Left ventricle myocardium inferior (tissue), 1 donor: Measurements from ENCODE around the gene VKORC1L1. TPM values are rescaled to one million over a fixed set of nuclear protein-coding genes. Genes with fewer than 3 reads are reported as not detected.
"Not testable (repeated sequence)": the region's sequence is repeated elsewhere in the genome, so short reads cannot be mapped to it uniquely, and the experiment has no call there.

Source experiments
- DNase-seq: peaks from one replicate; pipeline ENCODE4 v3.0.0-alpha.2; 2020
- H3K27ac ChIP-seq: fragments of 200-600 bp; replicated peaks from 2 replicates; pipeline ENCODE4 v1.8.0; 2021
- H3K27me3 ChIP-seq: fragments of 200-600 bp; 2 replicates; pipeline ENCODE4 v1.8.0; 2021; ENCODE audit warnings: low read depth
- H3K36me3 ChIP-seq: fragments of 200-600 bp; 2 replicates; pipeline ENCODE4 v1.8.0; 2021
- H3K4me1 ChIP-seq: fragments of 200-600 bp; 2 replicates; pipeline ENCODE4 v1.8.0; 2021
- H3K4me3 ChIP-seq: fragments of 200-600 bp; 2 replicates; pipeline ENCODE4 v1.8.0; 2021; ENCODE audit warnings: mild to moderate bottlenecking, moderate library complexity
- H3K9me3 ChIP-seq: fragments of 200-600 bp; replicated peaks from 2 replicates; pipeline ENCODE4 v1.8.0; 2021
- CTCF ChIP-seq: fragments of 200-600 bp; IDR thresholded peaks from 2 replicates; pipeline ENCODE4 v1.8.0; 2021; ENCODE audit warnings: antibody characterized with exemption, mild to moderate bottlenecking, borderline replicate concordance
- intact Hi-C: fragments of 100-400 bp; cut with micrococcal nuclease; formaldehyde crosslinking; loops from one replicate; pipeline ENCODE4 v1.11.0; 2022
- long read RNA-seq: library from polyadenylated mRNA; unstranded; transcript quantifications from one replicate; pipeline ENCODE4 v2.0.0, GENCODE V29; 2021
- total RNA-seq: library from RNA; stranded (reverse); fragmentation: NEBNext Ultra II Directional; extraction: Animal tissue kit (Norgen Biotek cat#: 25700); gene quantifications from one replicate; pipeline ENCODE4 v1.2.1, GENCODE V29; 2021
- donor health status: DM: no; HTN: yes; CAD: no; lungs with severe emphysema.

The VKORC1L1 gene
- 19.2 TPM for total RNA-seq
- long read RNA-seq, full-length matches to known transcripts, result 45 of 49 reads
- long read RNA-seq, partial matches to known transcripts, result 0 of 49 reads
- long read RNA-seq, other reads (novel, unspliced or antisense), result 4 of 49 reads

- peak within 1 kb of the TSS; percentile 90 for H3K4me3 ChIP-seq
- intact Hi-C loops, result no loop called here
- H3K27me3 ChIP-seq, result no peaks in the 10 kb centered on the region
- H3K36me3 ChIP-seq, result no peaks in the 10 kb centered on the region
- no peak for TF ChIP-seq CTCF
- no peaks in the 10 kb centered on the region for H3K9me3 ChIP-seq
- H3K4me1 ChIP-seq, result peaks cover 22% of the 10 kb centered on the region
- H3K27ac ChIP-seq, result peak within 1 kb of the TSS; percentile 87
- DNase-seq, result peak; percentile 96
Observed at GRCh38 chr7:65872776-65873581, at the start of gene VKORC1L1. Gene VKORC1L1 (plus strand): TSS chr7:65873074. CDS start chr7:65873372, 298 bp downstream.

GRCh38 chr7:65827366-65827765 lies 45.5 kb upstream of the VKORC1L1 start:
- DNase-seq, result no peak
- H3K27me3 ChIP-seq, result no peaks in the 10 kb centered on the region
- no peaks in the 10 kb centered on the region for H3K4me1 ChIP-seq
- intact Hi-C loops, result no loop called here
- no peak overlapping the region for H3K27ac ChIP-seq
- H3K36me3 ChIP-seq, result no peaks in the 10 kb centered on the region
- TF ChIP-seq CTCF, result no peak
- H3K4me3 ChIP-seq, result no peak overlapping the region
- H3K9me3 ChIP-seq, result no peaks in the 10 kb centered on the region

GRCh38 chr7:65832281-65832680 lies 40.6 kb upstream of the VKORC1L1 start:
- Histone ChIP-seq H3K27ac (no peak overlapping the region), H3K27me3 (no peaks in the 10 kb centered on the region), H3K36me3 (no peaks in the 10 kb centered on the region), H3K9me3 (no peaks in the 10 kb centered on the region), H3K4me3 (no peak overlapping the region), H3K4me1 (no peaks in the 10 kb centered on the region)
- no peak for DNase-seq
- intact Hi-C loops, result no loop called here
- TF ChIP-seq CTCF, result no peak

GRCh38 chr7:65836684-65837083 lies 36.2 kb upstream of the VKORC1L1 start:
- intact Hi-C loops, result not testable (repeated sequence)

GRCh38 chr7:65837541-65837956 lies 35.3 kb upstream of the VKORC1L1 start:
- intact Hi-C loops, H3K9me3 ChIP-seq, H3K4me1 ChIP-seq, H3K27me3 ChIP-seq, DNase-seq, H3K36me3 ChIP-seq, H3K27ac ChIP-seq, H3K4me3 ChIP-seq: not testable (repeated sequence)

More at GRCh38 chr7:65836684-65837083, 36.2 kb upstream of the VKORC1L1 start:
- H3K27me3 ChIP-seq, H3K9me3 ChIP-seq, DNase-seq, H3K4me3 ChIP-seq, H3K36me3 ChIP-seq, H3K27ac ChIP-seq, H3K4me1 ChIP-seq: not testable (repeated sequence)

GRCh38 chr7:65839846-65840245 lies 33.0 kb upstream of the VKORC1L1 start:
- intact Hi-C loops, result no loop called here
- no peaks in the 10 kb centered on the region for H3K27me3 ChIP-seq
- H3K9me3 ChIP-seq, result no peaks in the 10 kb centered on the region
- no peak overlapping the region for H3K27ac ChIP-seq
- no peak for DNase-seq
- H3K4me3 ChIP-seq, result no peak overlapping the region
- H3K4me1 ChIP-seq, result no peaks in the 10 kb centered on the region
- TF ChIP-seq CTCF, result no peak
- no peaks in the 10 kb centered on the region for H3K36me3 ChIP-seq
